Fibroblast of skin of right quadriceps (primary cell): ENCODE data around the gene TRAPPC10.

Experiments
- DNase-seq: peaks from one replicate; pipeline ENCODE4 v3.0.0-alpha.2; 2013

TRAPPC10 gene

GRCh38 chr21:44047996-44048560 lies 36.0 kb downstream of the TRAPPC10 start:
- DNase-seq = no peak

- no peak for DNase-seq
Measured at GRCh38 chr21:44049182-44049581, 37.1 kb downstream of the TRAPPC10 start.

GRCh38 chr21:44049606-44050005 lies 37.5 kb downstream of the TRAPPC10 start:
- no peak for DNase-seq

GRCh38 chr21:44050276-44050675 lies 38.2 kb downstream of the TRAPPC10 start:
- no peak for DNase-seq

GRCh38 chr21:44051462-44051941 lies 39.4 kb downstream of the TRAPPC10 start:
- DNase-seq = no peak

- no peak for DNase-seq
Measured at GRCh38 chr21:44052071-44052829, 40.1 kb downstream of the TRAPPC10 start.

- no peak for DNase-seq
Measured at GRCh38 chr21:44052830-44053226, 40.7 kb downstream of the TRAPPC10 start.

GRCh38 chr21:44053567-44053966 lies 41.5 kb downstream of the TRAPPC10 start:
- no peak for DNase-seq

- peak; percentile 36 for DNase-seq
Measured at GRCh38 chr21:44054710-44055109, 42.6 kb downstream of the TRAPPC10 start.

- DNase-seq = no peak
Measured at GRCh38 chr21:44057055-44057454, 44.9 kb downstream of the TRAPPC10 start.

GRCh38 chr21:44057960-44058651 lies 46.0 kb downstream of the TRAPPC10 start:
- no peak for DNase-seq

GRCh38 chr21:44058652-44058964 lies 46.5 kb downstream of the TRAPPC10 start:
- no peak for DNase-seq

- DNase-seq = no peak
Measured at GRCh38 chr21:44058981-44059380, 46.9 kb downstream of the TRAPPC10 start.

GRCh38 chr21:44059710-44060109 lies 47.6 kb downstream of the TRAPPC10 start:
- DNase-seq = no peak

GRCh38 chr21:44062380-44062779 lies 50.3 kb downstream of the TRAPPC10 start:
- DNase-seq = no peak

GRCh38 chr21:44063151-44063912 lies 51.2 kb downstream of the TRAPPC10 start:
- no peak for DNase-seq

- no peak for DNase-seq
Measured at GRCh38 chr21:44064852-44065403, 52.8 kb downstream of the TRAPPC10 start.

GRCh38 chr21:44065428-44065827 lies 53.3 kb downstream of the TRAPPC10 start:
- DNase-seq = no peak

- no peak for DNase-seq
Measured at GRCh38 chr21:44066116-44066515, 54.0 kb downstream of the TRAPPC10 start.

GRCh38 chr21:44067011-44067839 lies 55.1 kb downstream of the TRAPPC10 start:
- DNase-seq = no peak

GRCh38 chr21:44070391-44070790 lies 58.3 kb downstream of the TRAPPC10 start:
- no peak for DNase-seq
